Hematopoietic multipotent progenitor cell treated with erythropoietin and hydrocortisone succinate and interleukin-3 and kit ligand, for 4 days (in vitro differentiated cells): ENCODE results near the gene NTRK3.
"Not testable (repeated sequence)": the region's sequence is repeated elsewhere in the genome, so short reads cannot be mapped to it uniquely, and the experiment has no call there.

Experiments used
- DNase-seq: peaks from one replicate; pipeline ENCODE4 v3.0.0-alpha.2; 2015

Gene NTRK3

GRCh38 chr15:88071141-88071540 is 185.4 kb downstream of the NTRK3 start:
- DNase-seq = no peak

- DNase-seq = no peak
These were observed 187.0 kb downstream of the NTRK3 start for GRCh38 chr15:88069561-88069960.

GRCh38 chr15:88067331-88067685 is 189.2 kb downstream of the NTRK3 start:
- DNase-seq = no peak

GRCh38 chr15:88066636-88067330 is 189.8 kb downstream of the NTRK3 start:
- DNase-seq = no peak

- DNase-seq = no peak
These were observed 195.1 kb downstream of the NTRK3 start for GRCh38 chr15:88061452-88061851.

- no peak for DNase-seq
These were observed 196.2 kb downstream of the NTRK3 start for GRCh38 chr15:88060383-88060782.

GRCh38 chr15:88057836-88058235 is 198.7 kb downstream of the NTRK3 start:
- no peak for DNase-seq

GRCh38 chr15:88049506-88049905 is 207.0 kb downstream of the NTRK3 start:
- no peak for DNase-seq

GRCh38 chr15:88048755-88049154 is 207.8 kb downstream of the NTRK3 start:
- no peak for DNase-seq

GRCh38 chr15:88048237-88048636 is 208.3 kb downstream of the NTRK3 start:
- DNase-seq = no peak

GRCh38 chr15:88046576-88047129 is 209.9 kb downstream of the NTRK3 start:
- no peak for DNase-seq

GRCh38 chr15:88043396-88043795 is 213.1 kb downstream of the NTRK3 start:
- no peak for DNase-seq

GRCh38 chr15:88042047-88042446 is 214.5 kb downstream of the NTRK3 start:
- no peak for DNase-seq

GRCh38 chr15:88040516-88040915 is 216.0 kb downstream of the NTRK3 start:
- no peak for DNase-seq

- no peak for DNase-seq
These were observed 218.3 kb downstream of the NTRK3 start for GRCh38 chr15:88038261-88038660.

GRCh38 chr15:88036154-88036839 is 220.2 kb downstream of the NTRK3 start:
- DNase-seq = peak; percentile 89

- no peak for DNase-seq
These were observed 221.2 kb downstream of the NTRK3 start for GRCh38 chr15:88035381-88035780.

GRCh38 chr15:88033421-88033820 is 223.1 kb downstream of the NTRK3 start:
- DNase-seq = not testable (repeated sequence)

GRCh38 chr15:88032787-88033186 is 223.8 kb downstream of the NTRK3 start:
- peak; percentile 46 for DNase-seq

- no peak for DNase-seq
These were observed 225.1 kb downstream of the NTRK3 start for GRCh38 chr15:88031461-88031860.

- DNase-seq = no peak
These were observed 226.8 kb downstream of the NTRK3 start for GRCh38 chr15:88029696-88030095.

- no peak for DNase-seq
These were observed 228.5 kb downstream of the NTRK3 start for GRCh38 chr15:88028024-88028423.

- DNase-seq = no peak
These were observed 232.6 kb downstream of the NTRK3 start for GRCh38 chr15:88023914-88024313.

GRCh38 chr15:88022716-88023115 is 233.8 kb downstream of the NTRK3 start:
- no peak for DNase-seq
